HG03135 (cell line): ENCODE measurements around the gene NR4A3.
"Not testable (repeated sequence)": the region's sequence is repeated elsewhere in the genome, so short reads cannot be mapped to it uniquely, and the experiment has no call there.

ENCODE experiments used
- ATAC-seq: cut with Tn5 transposase; IDR thresholded peaks from one replicate; pipeline ENCODE4 v1.9.1; 2021; ENCODE audit warnings: mild to moderate bottlenecking, moderate library complexity; ENCODE audit not compliant: unreplicated experiment

NR4A3 gene

GRCh38 chr9:99821396-99822108 lies at the start of gene NR4A3:
NR4A3 (plus strand) TSS chr9:99821885; CDS start chr9:99828043, 6,158 bp downstream.
- ATAC-seq: peak; percentile 35

DNA sequence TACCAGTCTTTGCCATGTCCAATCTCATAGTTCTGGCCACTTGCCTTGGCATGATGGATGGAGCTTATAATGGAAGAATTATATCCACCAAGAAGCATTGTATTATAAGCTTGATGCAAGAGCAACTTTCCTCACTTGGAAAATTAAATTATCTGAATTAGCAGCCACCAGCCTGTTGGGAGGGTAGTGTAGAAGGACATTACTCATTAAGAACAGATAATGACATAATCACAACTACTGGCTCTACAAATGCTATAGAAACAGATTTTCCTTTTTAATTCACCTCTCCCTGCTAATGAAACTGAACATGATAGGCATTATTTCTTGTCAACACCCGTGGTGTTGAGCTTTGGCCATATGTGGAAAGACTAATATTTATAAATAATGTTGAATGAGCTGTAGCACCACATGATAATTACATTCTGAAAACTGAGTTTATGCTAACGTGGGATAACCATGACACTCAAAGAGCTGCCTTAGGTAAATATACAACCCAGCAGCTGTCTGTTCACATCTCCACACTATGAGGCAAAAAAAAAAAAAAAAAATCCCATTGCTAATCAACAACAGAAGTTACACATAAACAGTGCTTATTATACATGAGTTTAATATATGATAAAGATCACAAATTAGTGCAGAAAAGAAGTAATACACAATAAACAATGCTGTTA lies 48.1 kb upstream of the NR4A3 start:
- ATAC-seq: no peak

- no peak for ATAC-seq
Observed at GRCh38 chr9:99778308-99778707, 43.4 kb upstream of the NR4A3 start.

GRCh38 chr9:99778836-99779235 lies 42.8 kb upstream of the NR4A3 start:
- ATAC-seq: no peak

GRCh38 chr9:99779277-99779676 lies 42.4 kb upstream of the NR4A3 start:
- no peak for ATAC-seq

GRCh38 chr9:99782349-99782748 lies 39.3 kb upstream of the NR4A3 start:
- ATAC-seq: not testable (repeated sequence)

- no peak for ATAC-seq
Observed at GRCh38 chr9:99782962-99783718, 38.5 kb upstream of the NR4A3 start.

GRCh38 chr9:99783799-99784198 lies 37.9 kb upstream of the NR4A3 start:
- ATAC-seq: no peak

- no peak for ATAC-seq
Observed at GRCh38 chr9:99785010-99785590, 36.6 kb upstream of the NR4A3 start.

- no peak for ATAC-seq
Observed at GRCh38 chr9:99787556-99787955, 34.1 kb upstream of the NR4A3 start.

- ATAC-seq: no peak
Observed at GRCh38 chr9:99793528-99793927, 28.2 kb upstream of the NR4A3 start.

DNA sequence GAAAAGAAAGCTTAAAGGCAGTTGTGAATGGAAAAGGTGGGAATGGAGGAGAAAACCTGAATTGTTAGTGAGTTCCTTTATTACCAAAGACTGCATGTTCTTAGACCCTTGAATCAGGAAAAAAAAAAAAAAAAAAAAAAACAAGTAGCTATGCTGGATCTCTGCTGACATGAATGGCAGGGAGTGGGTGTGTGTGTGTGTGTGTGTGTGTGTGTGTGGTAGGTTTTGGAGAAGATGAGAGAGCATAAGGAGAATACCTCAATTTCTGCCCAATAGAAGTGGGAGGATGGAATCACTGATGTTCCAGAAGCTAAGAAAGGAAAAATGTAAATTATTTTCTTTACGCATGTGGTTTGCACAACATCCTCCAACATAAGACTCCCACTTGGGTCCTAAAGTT lies 25.5 kb upstream of the NR4A3 start:
- ATAC-seq: no peak

DNA sequence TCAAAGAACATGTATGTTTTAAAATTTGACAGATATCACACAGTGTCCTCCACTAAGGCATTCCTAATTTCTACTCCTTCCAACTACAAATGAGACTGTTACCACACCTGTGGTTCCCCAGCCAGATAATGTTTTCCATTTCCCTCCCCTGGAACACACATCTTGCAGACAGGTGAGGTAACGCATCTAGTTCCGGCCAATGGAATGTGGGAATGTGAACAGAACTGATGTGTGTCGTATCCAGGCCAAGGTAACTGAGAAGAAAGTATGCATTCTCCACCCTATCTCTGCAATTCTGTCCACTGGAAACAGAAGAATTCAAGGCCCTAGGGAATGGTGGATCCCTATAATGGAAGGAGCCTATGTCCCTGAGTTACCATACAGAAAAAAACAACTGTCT lies 19.9 kb upstream of the NR4A3 start:
- ATAC-seq: no peak

GRCh38 chr9:99803694-99804093 lies 18.0 kb upstream of the NR4A3 start:
- ATAC-seq: no peak

- peak; percentile 60 for ATAC-seq
Observed at GRCh38 chr9:99807276-99807852, 14.3 kb upstream of the NR4A3 start.

DNA sequence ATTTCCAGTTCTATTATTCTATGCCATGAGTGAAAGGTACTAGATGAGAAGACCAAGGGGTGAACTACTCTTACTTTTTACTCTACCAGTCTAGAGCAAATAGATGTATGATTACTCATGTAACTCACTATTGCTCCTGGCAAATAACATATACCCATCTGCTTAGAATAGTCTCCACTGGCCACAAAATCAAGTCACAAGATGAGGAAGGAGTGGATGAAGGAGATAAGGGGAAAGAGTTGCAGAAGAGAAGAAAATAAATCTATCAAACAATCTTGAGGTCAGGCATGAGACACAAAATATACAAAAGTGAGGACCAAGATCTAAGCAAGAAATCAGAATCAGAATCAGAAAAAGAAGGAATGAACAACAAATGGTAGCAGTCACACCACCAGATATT lies 13.7 kb upstream of the NR4A3 start:
- ATAC-seq: no peak

DNA sequence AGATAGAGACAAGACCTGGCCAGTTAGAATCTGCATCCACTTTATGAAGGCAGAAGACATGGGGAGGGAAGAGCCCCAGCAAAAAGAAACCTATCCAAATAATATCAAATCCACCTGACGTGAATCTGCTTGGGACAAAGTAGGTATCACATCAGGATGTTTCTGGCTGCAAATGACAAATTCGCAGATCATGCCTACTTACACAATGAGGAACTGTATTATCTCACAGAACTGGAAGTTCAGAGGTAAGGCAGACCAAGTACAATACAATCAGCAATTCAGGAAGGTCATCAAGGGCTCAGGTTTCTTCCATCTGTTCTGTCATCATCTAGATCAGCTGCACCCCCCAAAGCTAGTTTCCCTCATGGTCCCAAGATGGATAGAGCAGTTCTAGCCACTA lies 13.2 kb upstream of the NR4A3 start:
- ATAC-seq: no peak

GRCh38 chr9:99809586-99810319 lies 11.9 kb upstream of the NR4A3 start:
- no peak for ATAC-seq

DNA sequence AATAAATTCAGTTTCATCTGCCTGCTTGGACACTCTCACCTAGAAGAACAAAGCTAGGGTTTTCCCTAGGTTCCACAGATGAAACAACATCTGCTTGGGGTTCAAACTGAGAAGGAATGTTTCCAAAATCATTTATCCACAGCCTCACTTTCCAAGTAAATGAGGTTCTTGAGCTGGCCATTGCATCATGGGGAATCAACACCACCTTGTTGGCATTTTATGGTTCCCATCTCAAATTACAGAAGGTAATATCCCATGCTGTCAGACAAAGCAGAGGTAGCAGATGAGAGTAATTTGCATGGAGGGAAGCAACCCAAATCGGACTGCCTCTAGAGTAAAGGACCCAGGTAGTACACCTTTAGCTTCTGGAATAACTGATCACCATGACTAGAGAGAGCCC lies 10.5 kb upstream of the NR4A3 start:
- no peak for ATAC-seq

DNA sequence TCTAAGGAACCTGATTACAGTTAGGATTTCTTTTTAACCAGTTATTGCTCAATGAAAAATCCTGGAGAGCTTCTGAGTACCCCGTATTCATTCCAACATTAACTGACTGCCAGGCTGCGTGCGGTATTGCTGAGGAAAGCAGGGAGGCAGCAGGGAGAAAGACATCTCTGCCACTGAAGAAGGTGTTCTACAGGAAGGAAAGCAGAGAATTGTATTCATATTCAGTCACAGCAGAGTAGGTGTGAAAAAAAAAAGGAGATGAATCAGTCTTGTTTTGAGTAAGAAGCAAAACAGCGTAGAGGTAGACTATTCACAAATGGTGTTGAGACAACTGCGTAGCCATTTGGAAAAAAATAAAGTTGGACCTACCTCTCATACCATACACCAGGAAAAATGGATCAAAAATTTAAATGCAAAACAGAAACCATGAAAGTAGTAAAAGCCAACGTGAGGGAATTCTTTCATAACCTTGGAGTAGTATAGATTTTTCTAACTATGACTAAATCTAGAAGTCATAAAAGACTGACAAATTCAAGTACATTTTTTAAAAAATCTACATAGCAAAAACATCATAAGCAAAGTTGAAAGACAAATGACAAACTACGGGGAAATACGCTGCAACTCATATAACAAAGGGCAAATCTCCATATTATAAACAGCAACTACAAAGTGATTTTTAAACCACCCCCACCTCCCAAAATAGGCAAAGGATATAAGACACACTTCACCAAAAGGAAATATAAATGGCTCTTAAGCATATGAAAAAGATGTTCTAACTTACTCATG lies 9.9 kb upstream of the NR4A3 start:
- peak; percentile 45 for ATAC-seq
